ENCODE data around the gene LINGO4. TPM values are rescaled to one million over a fixed set of nuclear protein-coding genes. Genes with fewer than 3 reads are reported as not detected.

Gene LINGO4
- total RNA-seq, 4 donors from 2014 or later = 0.14 to 0.48 TPM; not detected in 2

DNA sequence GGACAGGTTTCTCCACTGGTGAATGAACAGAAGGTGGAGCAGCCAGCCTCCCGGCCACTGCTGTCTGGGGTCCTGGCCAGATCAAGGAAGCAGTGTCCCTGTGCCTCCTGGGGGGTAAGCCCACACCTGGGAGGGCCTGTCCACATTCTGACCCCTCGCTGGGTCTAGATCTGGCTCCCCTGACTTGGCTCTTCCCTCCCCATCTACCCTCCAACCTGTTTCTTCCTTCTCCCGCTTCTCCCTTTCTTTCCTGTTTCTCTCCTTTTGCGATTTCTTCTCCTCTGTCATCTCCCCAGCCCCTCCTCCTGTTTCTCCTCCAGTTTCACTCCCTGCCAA is 26.0 kb upstream of the LINGO4 start:
- H3K27me3 ChIP-seq = no peaks in the 10 kb centered on the region
- no peak for DNase-seq
- intact Hi-C loops (cut with DNase I; ENCODE audit: low total_unique reads) = no loop called here
- 40 to 45% methylated on average over 1 to 4 of the region's 4 CpGs for WGBS, 2 donors (ENCODE audit: low coverage in 1 of 2)
- peak overlapping the region; percentile 75 to 86 (median 82) for H3K27ac ChIP-seq
- in situ Hi-C loops (cut with MboI; ENCODE audit: low pct_ligation_motif_present in 1 of 4, low pct_unique_long_range_greater_than_20kb in 1 of 4, low sequenced_read_pairs in 3 of 4) = no loop called here
- H3K4me3 ChIP-seq = peak overlapping the region; percentile 18 to 51 (median 40)
- H3K4me1 ChIP-seq = peaks cover 11 to 48% (median 22%) of the 10 kb centered on the region in 4 donors
- TF ChIP-seq EP300 (IDR thresholded peaks at IDR 0.05; ENCODE audit: low read depth) = no peak
- peak; percentile 23 for TF ChIP-seq POLR2A (IDR thresholded peaks at IDR 0.05)
- TF ChIP-seq, protein P1, sequence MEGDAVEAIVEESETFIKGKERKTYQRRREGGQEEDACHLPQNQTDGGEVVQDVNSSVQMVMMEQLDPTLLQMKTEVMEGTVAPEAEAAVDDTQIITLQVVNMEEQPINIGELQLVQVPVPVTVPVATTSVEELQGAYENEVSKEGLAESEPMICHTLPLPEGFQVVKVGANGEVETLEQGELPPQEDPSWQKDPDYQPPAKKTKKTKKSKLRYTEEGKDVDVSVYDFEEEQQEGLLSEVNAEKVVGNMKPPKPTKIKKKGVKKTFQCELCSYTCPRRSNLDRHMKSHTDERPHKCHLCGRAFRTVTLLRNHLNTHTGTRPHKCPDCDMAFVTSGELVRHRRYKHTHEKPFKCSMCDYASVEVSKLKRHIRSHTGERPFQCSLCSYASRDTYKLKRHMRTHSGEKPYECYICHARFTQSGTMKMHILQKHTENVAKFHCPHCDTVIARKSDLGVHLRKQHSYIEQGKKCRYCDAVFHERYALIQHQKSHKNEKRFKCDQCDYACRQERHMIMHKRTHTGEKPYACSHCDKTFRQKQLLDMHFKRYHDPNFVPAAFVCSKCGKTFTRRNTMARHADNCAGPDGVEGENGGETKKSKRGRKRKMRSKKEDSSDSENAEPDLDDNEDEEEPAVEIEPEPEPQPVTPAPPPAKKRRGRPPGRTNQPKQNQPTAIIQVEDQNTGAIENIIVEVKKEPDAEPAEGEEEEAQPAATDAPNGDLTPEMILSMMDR (IDR thresholded peaks at IDR 0.05) = no peak
- TF ChIP-seq POLR2AphosphoS5 (IDR thresholded peaks at IDR 0.05) = no peak
- no peaks in the 10 kb centered on the region for H3K36me3 ChIP-seq
- no peaks in the 10 kb centered on the region for H3K9me3 ChIP-seq

DNA sequence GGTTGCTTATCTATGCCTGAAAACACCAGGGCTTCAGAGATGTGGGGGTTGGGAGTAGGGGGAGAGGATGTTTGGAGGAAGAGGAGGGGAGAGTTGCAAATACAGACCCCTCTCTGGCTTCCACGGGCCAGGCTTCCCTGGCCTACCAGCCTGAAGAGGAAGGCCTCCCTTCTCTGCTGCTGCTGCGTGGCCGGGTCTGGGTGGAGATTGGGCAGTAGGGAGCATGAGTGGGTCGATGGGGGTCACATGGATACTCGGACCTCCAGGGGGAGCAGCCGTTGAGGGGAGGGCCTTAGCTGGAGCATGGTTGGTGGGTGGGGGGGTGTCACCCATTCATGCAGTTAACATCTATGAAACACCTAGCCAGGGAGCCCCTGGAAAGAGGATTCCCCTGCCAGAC is 24.8 kb upstream of the LINGO4 start:
- Histone ChIP-seq H3K36me3 (no peaks in the 10 kb centered on the region), H3K27me3 (no peaks in the 10 kb centered on the region), H3K27ac (peak overlapping the region; percentile 75 to 86 (median 82)), H3K4me3 (no peak overlapping the region), H3K9me3 (no peaks in the 10 kb centered on the region), H3K4me1 (peaks cover 11 to 49% (median 22%) of the 10 kb centered on the region in 4 donors)
- in situ Hi-C loops (cut with MboI; ENCODE audit: low pct_ligation_motif_present in 1 of 4, low pct_unique_long_range_greater_than_20kb in 1 of 4, low sequenced_read_pairs in 3 of 4) = no loop called here
- DNase-seq = no peak
- intact Hi-C loops (cut with DNase I; ENCODE audit: low total_unique reads) = no loop called here
- TF ChIP-seq POLR2AphosphoS5 (IDR thresholded peaks at IDR 0.05) = no peak
- TF ChIP-seq, protein P1 (IDR thresholded peaks at IDR 0.05) = no peak
- TF ChIP-seq EP300 (IDR thresholded peaks at IDR 0.05; ENCODE audit: low read depth) = no peak
- TF ChIP-seq POLR2A (IDR thresholded peaks at IDR 0.05) = no peak
- 29 to 48% methylated on average over 3 to 6 of the region's 6 CpGs for WGBS, 2 donors (ENCODE audit: low coverage in 1 of 2)

DNA sequence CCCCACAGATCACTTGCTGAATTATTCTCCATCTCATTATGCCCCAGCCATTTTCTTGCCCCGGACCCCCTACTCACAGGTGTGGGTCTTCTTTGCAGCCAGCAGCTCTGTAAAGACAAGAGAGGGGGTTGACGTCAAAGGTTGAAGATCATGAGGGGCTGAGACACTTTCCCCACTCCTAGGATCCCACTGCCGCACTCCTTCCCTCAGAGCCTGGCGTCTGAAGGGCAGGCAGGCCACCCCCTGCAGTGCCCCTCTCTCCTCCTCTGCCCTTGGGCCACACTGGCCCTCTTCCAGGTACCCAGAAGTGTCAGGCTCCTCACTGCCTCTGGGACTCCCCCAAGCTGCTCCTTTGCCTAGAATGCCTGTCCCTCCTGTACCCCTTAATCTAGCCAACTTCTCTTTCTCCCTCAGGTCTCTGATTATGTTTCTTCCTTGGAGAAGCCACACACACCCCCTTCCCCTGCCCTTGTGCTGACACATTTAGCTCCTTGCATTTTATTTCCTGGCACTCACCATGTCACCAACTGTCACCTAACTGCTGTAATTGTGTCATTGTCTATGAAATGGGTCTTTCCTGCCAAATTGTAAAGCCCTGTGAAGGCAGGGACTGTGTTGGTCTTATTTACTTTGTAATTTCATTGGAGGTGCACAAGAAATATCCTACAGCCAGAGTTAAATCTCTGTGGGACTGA is 24.3 kb upstream of the LINGO4 start:
- H3K4me1 ChIP-seq = peaks cover 11 to 49% (median 22%) of the 10 kb centered on the region in 4 donors
- peak overlapping the region in 3 of 4 donors; percentile 4 to 81 (median 17) for H3K27ac ChIP-seq
- H3K36me3 ChIP-seq = no peaks in the 10 kb centered on the region
- TF ChIP-seq, protein P1 (IDR thresholded peaks at IDR 0.05) = no peak
- TF ChIP-seq EP300 (IDR thresholded peaks at IDR 0.05; ENCODE audit: low read depth) = no peak
- H3K27me3 ChIP-seq = no peaks in the 10 kb centered on the region
- in situ Hi-C loops (cut with MboI; ENCODE audit: low pct_ligation_motif_present in 1 of 4, low pct_unique_long_range_greater_than_20kb in 1 of 4, low sequenced_read_pairs in 3 of 4) (no loop called here), intact Hi-C loops (cut with DNase I; ENCODE audit: low total_unique reads) (no loop called here)
- no peak for DNase-seq
- H3K4me3 ChIP-seq = no peak overlapping the region
- H3K9me3 ChIP-seq = no peaks in the 10 kb centered on the region
- 47 to 60% methylated on average over 2 to 4 of the region's 4 CpGs for WGBS, 2 donors (ENCODE audit: low coverage in 1 of 2)

DNA sequence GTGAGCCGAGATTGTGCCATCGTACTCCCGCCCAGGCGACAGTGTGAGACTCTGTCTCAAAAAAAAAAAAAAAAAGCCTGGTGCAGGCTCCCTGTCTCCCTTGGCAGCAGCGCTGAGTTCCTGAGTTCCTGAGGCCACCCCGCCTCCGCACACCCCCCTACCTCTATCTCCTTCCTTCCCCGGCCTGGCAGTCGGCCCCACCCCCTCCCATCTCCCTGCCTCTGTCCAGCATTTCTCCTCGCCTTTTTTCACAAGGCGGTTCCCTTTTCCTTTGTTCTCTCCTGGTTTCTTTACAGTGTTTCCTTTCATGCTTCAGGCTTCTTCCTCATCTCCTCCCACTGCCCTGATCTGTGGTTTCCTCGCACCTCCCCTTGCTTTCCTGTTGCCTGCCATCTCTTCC is 23.7 kb upstream of the LINGO4 start:
- Histone ChIP-seq H3K4me3 (no peak overlapping the region), H3K4me1 (peaks cover 11 to 47% (median 22%) of the 10 kb centered on the region in 4 donors), H3K27me3 (no peaks in the 10 kb centered on the region), H3K36me3 (no peaks in the 10 kb centered on the region), H3K27ac (peak overlapping the region in 3 of 4 donors; percentile 4 to 81 (median 17)), H3K9me3 (no peaks in the 10 kb centered on the region)
- DNase-seq = no peak
- TF ChIP-seq EP300 (IDR thresholded peaks at IDR 0.05; ENCODE audit: low read depth) (no peak), POLR2AphosphoS5 (IDR thresholded peaks at IDR 0.05) (no peak), POLR2A (IDR thresholded peaks at IDR 0.05) (no peak)
- TF ChIP-seq, protein P1 (IDR thresholded peaks at IDR 0.05) = no peak
- 12% methylated on average over 12 of the region's 12 CpGs; no CpG with 5 or more reads in 1 of the 2 donors for WGBS, 2 donors (ENCODE audit: low coverage in 1 of 2)
- intact Hi-C loops (cut with DNase I; ENCODE audit: low total_unique reads) (no loop called here), in situ Hi-C loops (cut with MboI; ENCODE audit: low pct_ligation_motif_present in 1 of 4, low pct_unique_long_range_greater_than_20kb in 1 of 4, low sequenced_read_pairs in 3 of 4) (no loop called here)

Measured in transverse colon (tissue), 4 donors.